Caco-2 (cell line): ENCODE results near the gene NFATC1. TPM values are rescaled to one million over a fixed set of nuclear protein-coding genes. Genes with fewer than 3 reads are reported as not detected.

ENCODE experiments used
- BruUV-seq: library from RNA; stranded (reverse); fragments of 400-500 nt; replicated peaks from 2 replicates; lab custom pipeline; 2021; lab: Mats Ljungman, UMichigan
- CTCF ChIA-PET: fragments of 300-600 bp; sonication (Branson Sonifier 250); formaldehyde crosslinking; loops from one replicate; lab custom pipeline; 2022; ENCODE audit warnings: antibody characterized with exemption; lab: Charles Lee
- POLR2A ChIA-PET: fragments of 300-600 bp; sonication (Branson Sonifier 250); formaldehyde crosslinking; loops from one replicate; lab custom pipeline; 2022; ENCODE audit warnings: antibody characterized with exemption; lab: Charles Lee
- DNase-seq, 2 experiments: peaks; one replicate each; pipeline versions ENCODE4 v3.0.0 to v3.0.0-alpha.2; 2020 to 2022
- H3K27me3 ChIP-seq: replicated peaks from 2 replicates; pipeline ENCODE4 v1.6.0; 2011; ENCODE audit warnings: low read length; ENCODE audit not compliant: control insufficient read depth, insufficient read depth
- H3K36me3 ChIP-seq: 2 replicates; pipeline ENCODE4 v1.5.1; 2011; ENCODE audit warnings: low read length; ENCODE audit not compliant: control insufficient read depth, insufficient read depth
- H3K4me1 ChIP-seq: fragments of 250-450 bp; sonication (Bioruptor Pico); 2 replicates; pipeline ENCODE4 v1.5.1; 2020; ENCODE audit warnings: mild to moderate bottlenecking
- H3K4me3 ChIP-seq: 2 replicates; pipeline ENCODE4 v1.5.1; 2011; ENCODE audit warnings: low read depth, mild to moderate bottlenecking, control low read depth, low read length
- H3K9me3 ChIP-seq: fragments of 250-450 bp; sonication (Bioruptor Pico); 2 replicates; pipeline ENCODE4 v1.5.1; 2020; ENCODE audit warnings: mild to moderate bottlenecking, moderate library complexity
- H3K27ac Mint-ChIP-seq: one replicate; pipeline ENCODE4 v1.8.0; 2022; ENCODE audit warnings: mixed read lengths; ENCODE audit not compliant: unreplicated experiment
- H3K27me3 Mint-ChIP-seq: one replicate; pipeline ENCODE4 v1.8.0; 2022; ENCODE audit warnings: mixed read lengths; ENCODE audit not compliant: insufficient read depth, unreplicated experiment
- H3K36me3 Mint-ChIP-seq: one replicate; pipeline ENCODE4 v1.8.0; 2022; ENCODE audit warnings: mild to moderate bottlenecking, mixed read lengths; ENCODE audit not compliant: insufficient read depth, unreplicated experiment
- H3K4me1 Mint-ChIP-seq: one replicate; pipeline ENCODE4 v1.8.0; 2022; ENCODE audit warnings: low read depth, mixed read lengths; ENCODE audit not compliant: unreplicated experiment
- H3K4me3 Mint-ChIP-seq: one replicate; pipeline ENCODE4 v1.8.0; 2022; ENCODE audit warnings: mild to moderate bottlenecking, moderate library complexity, mixed read lengths; ENCODE audit not compliant: unreplicated experiment
- H3K9me3 Mint-ChIP-seq: one replicate; pipeline ENCODE4 v1.8.0; 2022; ENCODE audit warnings: mixed read lengths; ENCODE audit not compliant: unreplicated experiment
- CTCF ChIP-seq, 2 experiments: fragments of 200-600 bp in 1 of 2; IDR thresholded peaks; 1 replicate in 1 of 2; 2 replicates in 1 of 2; pipeline versions ENCODE4 v1.5.1 to v1.8.0; 2011 to 2022; ENCODE audit warnings: antibody characterized with exemption in 1 of 2, control low read depth in 1 of 2, inconsistent platforms in 1 of 2, low read depth in 1 of 2, low read length in 1 of 2, mild to moderate bottlenecking in 1 of 2, moderate library complexity in 1 of 2; ENCODE audit not compliant: insufficient read depth in 1 of 2, severe bottlenecking in 1 of 2, unreplicated experiment in 1 of 2
- intact Hi-C: fragments of 100-400 bp; cut with micrococcal nuclease; formaldehyde crosslinking; loops from one replicate; pipeline ENCODE4 v1.10.0; 2022; ENCODE audit not compliant: unreplicated experiment
- total RNA-seq: library from RNA; stranded (reverse); gene quantifications from 2 replicates; pipeline ENCODE4 v1.2.3, GENCODE V29; 2022

The NFATC1 gene
- total RNA-seq, 1 experiment from 2014 or later: 0.66 TPM

DNA sequence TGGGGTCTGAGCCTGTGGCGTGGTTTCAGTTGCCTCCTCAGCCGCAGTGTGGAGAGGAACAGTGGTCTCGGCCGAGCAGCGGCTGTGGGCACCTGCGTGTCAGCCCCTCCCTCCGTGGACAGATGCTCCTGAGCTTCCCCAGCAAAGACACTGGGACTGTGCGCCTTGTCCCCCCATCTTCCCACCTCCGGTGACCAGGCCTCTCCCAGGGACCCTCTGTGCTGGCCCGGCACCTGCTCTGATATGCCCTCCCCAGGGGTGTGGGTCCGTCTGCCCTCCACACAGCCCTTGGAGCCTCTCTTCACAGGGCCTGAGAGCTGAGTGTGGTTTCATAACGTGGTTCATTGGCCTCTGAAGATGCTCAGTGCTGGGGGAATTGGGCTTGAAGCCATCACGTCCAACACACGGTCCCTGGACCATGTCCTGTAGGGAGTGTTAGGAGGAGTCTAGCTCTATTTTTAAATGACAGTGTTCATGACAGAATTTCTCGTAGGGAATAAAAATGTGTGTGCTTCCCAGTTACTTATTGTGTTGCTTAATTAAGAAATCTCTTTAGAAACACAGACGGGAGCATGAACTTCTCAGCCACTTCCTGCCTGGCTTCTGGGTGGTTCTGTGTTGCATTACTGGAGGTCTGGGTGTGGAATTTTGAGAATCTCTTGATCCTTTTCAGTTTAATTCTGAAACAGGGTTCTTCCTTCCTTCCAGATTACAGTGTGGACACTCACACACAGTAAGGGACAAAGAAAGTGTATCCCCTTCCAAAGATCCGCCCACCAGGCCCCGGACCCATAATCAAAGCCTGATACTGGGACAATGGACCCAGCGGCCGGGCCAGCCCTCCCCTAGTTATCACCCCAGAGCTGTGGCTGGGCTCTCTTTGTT is 110.7 kb downstream of the NFATC1 start:
- no peaks in the 10 kb centered on the region for H3K9me3 Mint-ChIP-seq
- H3K4me3 ChIP-seq: no peak overlapping the region
- peaks cover 7% of the 10 kb centered on the region for H3K27me3 Mint-ChIP-seq
- no peak for DNase-seq
- H3K27ac Mint-ChIP-seq: no peak overlapping the region
- H3K4me3 Mint-ChIP-seq: no peak overlapping the region
- no peaks in the 10 kb centered on the region for H3K36me3 Mint-ChIP-seq
- no TSS peak for BruUV-seq
- H3K4me1 ChIP-seq: no peaks in the 10 kb centered on the region
- H3K27me3 ChIP-seq: no peaks in the 10 kb centered on the region
- no peak for TF ChIP-seq CTCF (IDR thresholded peaks at IDR 0.05; ENCODE audit: insufficient read depth in 1 of 2, low read depth in 1 of 2, low read length in 1 of 2, severe bottlenecking in 1 of 2, unreplicated experiment in 1 of 2)
- H3K9me3 ChIP-seq: no peaks in the 10 kb centered on the region
- ChIA-PET POLR2A (no interaction called here), CTCF (no interaction called here)
- intact Hi-C loops: no loop called here
- H3K4me1 Mint-ChIP-seq: no peaks in the 10 kb centered on the region
- H3K36me3 ChIP-seq: no peaks in the 10 kb centered on the region

DNA sequence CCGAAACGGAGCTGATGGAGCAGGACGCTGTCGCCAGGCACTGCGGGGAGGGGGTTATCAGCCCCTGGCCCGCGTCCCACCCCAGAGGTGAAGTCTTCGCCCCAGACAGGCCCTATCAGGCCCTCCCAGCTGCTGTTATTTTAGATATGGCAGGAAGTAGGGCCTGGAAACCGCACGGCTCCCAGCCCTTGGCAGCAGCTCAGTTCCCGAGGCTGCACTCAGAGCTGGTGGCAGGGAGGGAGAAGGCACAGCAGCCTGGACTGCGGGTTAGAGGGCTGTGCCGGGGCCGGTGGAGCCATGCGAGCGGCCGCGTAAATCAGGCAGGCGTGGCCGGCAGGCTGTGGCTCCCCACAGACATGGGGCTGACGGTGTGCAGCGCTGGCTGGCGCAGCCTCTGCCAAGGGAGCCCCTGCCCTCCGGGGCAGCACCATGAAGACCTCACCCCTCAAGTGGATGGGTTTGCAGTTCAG is 111.4 kb downstream of the NFATC1 start:
- intact Hi-C loops: no loop called here
- POLR2A ChIA-PET: no interaction called here
- Histone ChIP-seq H3K36me3 (no peaks in the 10 kb centered on the region), H3K9me3 (no peaks in the 10 kb centered on the region), H3K4me3 (no peak overlapping the region), H3K27me3 (no peaks in the 10 kb centered on the region), H3K4me1 (no peaks in the 10 kb centered on the region)
- BruUV-seq: no TSS peak
- no peak for DNase-seq
- TF ChIP-seq CTCF (IDR thresholded peaks at IDR 0.05; ENCODE audit: insufficient read depth in 1 of 2, low read depth in 1 of 2, low read length in 1 of 2, severe bottlenecking in 1 of 2, unreplicated experiment in 1 of 2): no peak
- CTCF ChIA-PET: no interaction called here
- no peak overlapping the region for H3K4me3 Mint-ChIP-seq
- H3K27ac Mint-ChIP-seq: no peak overlapping the region
- peaks cover 7% of the 10 kb centered on the region for H3K27me3 Mint-ChIP-seq
- H3K9me3 Mint-ChIP-seq: no peaks in the 10 kb centered on the region
- no peaks in the 10 kb centered on the region for H3K36me3 Mint-ChIP-seq
- H3K4me1 Mint-ChIP-seq: no peaks in the 10 kb centered on the region

DNA sequence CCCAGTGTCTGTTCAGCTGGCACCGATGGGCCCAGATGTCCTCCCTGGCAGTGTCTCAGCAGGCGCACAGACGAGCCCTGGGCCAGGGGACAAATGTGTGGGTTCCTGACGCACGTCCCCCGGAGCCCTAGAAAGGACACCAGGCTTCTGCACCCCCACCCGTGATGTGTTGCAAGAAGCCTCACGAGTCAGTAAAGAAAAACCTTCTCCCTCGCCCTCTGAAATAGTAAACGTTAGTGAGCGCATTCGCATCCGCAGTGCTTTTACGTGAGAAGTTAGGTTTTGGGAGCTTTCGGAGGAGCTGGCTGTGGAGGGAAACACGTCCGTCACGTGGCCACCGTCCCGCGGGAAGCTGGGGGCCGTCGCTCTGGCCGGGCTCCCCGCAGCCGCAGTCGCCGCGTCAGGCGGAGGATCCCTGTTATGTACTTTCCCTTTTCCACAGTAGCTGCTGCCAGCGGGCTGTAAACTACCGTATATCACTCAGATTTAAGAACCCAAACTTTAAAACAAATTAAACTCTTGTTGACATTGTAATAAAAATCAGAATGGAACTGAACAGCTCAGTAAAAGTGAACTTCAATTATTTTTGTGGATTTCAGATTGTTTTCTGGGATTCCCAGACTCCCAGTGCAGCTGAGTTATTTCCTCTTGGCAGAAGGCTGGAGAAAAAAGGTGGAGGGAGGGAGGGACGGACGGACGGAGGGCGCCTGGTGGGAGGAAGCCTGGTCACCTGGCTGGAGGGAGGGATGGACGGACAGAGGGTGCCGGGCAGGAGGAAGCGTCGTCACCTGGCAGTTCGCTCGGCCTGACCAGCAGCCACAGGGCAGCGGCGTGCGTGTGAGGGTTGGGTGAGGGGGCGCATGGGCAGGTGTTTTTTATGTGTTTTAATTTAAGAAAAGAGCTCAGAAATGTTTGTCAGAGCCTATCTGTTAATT is 112.1 kb downstream of the NFATC1 start:
- no peak for TF ChIP-seq CTCF (IDR thresholded peaks at IDR 0.05; ENCODE audit: insufficient read depth in 1 of 2, low read depth in 1 of 2, low read length in 1 of 2, severe bottlenecking in 1 of 2, unreplicated experiment in 1 of 2)
- no peak for DNase-seq
- BruUV-seq: no TSS peak
- Histone ChIP-seq H3K4me1 (no peaks in the 10 kb centered on the region), H3K4me3 (no peak overlapping the region), H3K27me3 (no peaks in the 10 kb centered on the region), H3K9me3 (no peaks in the 10 kb centered on the region), H3K36me3 (no peaks in the 10 kb centered on the region)
- Mint-ChIP-seq H3K27ac (no peak overlapping the region), H3K4me3 (no peak overlapping the region), H3K9me3 (no peaks in the 10 kb centered on the region), H3K27me3 (peaks cover 7% of the 10 kb centered on the region), H3K36me3 (no peaks in the 10 kb centered on the region), H3K4me1 (no peaks in the 10 kb centered on the region)
- intact Hi-C loops: no loop called here
- ChIA-PET POLR2A (no interaction called here), CTCF (no interaction called here)
